ENCODE data around the gene FMN2.

Gene FMN2

GRCh38 chr1:240423246-240423924, 331.7 kb downstream of the FMN2 start:
- DNase-seq (ENCODE audit: low read depth, low spot score) = no peak

- no peak for DNase-seq (ENCODE audit: low read depth, low spot score)
These were observed 333.2 kb downstream of the FMN2 start for GRCh38 chr1:240424740-240425464.

DNA sequence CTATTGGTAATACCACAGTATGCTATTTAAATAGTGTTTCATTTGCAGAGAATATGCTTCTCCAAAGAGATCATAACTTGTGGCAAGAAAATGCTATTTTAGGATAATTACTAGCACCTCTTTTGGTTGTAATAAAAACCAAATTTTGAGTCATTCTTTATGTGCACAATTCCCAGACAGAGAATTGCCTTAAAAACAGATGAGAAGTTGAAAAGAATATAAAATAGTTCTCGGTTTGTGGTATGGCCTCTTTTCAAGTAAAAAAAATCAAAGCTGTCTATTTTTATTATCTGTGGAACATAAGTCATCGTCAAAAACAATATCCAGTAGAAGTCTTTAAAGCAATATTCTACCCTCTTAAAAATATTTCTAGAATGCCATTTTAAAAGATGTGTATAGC, 334.4 kb downstream of the FMN2 start:
- no peak for DNase-seq (ENCODE audit: low read depth, low spot score)

DNA sequence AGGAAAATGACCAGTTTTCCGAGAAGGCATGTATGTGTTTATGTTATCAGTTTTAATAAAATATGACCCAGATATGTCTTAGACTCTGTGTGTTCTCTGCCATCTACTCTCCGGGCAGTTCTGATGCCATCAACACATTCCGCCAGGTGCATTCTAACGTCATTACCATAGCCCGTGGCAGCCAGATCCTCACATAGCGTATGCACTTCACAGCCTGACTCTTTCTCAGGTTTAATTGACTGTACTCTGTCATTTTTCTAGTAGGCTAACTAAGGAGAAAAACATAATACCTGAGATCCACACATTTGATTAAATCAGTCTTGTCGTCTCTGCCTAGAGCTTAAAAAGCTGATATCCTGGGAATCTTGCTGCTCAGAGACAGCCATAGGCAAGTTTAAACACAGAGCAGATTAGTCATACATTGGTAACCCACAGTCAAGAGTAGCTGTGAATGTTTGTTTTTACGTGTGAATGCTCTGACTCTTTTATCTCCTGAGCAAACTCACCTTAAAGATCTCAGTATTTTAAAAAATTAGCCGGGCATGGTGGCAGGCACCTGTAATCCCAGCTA, 344.4 kb downstream of the FMN2 start:
- no peak for DNase-seq (ENCODE audit: low read depth, low spot score)

- DNase-seq (ENCODE audit: low read depth, low spot score) = no peak
These were observed 350.0 kb downstream of the FMN2 start for GRCh38 chr1:240441669-240442068.

GRCh38 chr1:240445369-240445768, 353.7 kb downstream of the FMN2 start:
- no peak for DNase-seq (ENCODE audit: low read depth, low spot score)

GRCh38 chr1:240455228-240455821, 363.6 kb downstream of the FMN2 start:
- DNase-seq (ENCODE audit: low read depth, low spot score) = no peak

DNA sequence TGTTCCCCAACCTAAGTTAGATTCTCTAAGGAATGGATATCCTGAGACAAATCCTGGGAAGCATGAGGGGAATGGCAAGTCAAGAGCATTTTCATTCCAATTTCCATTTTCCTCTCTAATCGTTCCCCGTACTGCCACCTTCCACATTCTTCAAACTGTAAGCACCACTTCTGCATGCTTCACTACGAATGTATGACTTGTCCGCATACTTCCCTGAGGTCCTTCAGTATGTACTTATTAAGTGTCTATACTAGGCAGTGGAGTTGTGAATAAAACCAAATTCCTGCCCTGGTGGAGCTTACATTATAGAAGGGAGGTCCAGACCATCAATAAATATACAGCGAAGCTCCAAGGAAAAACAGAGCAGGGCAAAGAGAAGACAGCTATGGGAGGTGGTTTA, 365.5 kb downstream of the FMN2 start:
- no peak for DNase-seq (ENCODE audit: low read depth, low spot score)

DNA sequence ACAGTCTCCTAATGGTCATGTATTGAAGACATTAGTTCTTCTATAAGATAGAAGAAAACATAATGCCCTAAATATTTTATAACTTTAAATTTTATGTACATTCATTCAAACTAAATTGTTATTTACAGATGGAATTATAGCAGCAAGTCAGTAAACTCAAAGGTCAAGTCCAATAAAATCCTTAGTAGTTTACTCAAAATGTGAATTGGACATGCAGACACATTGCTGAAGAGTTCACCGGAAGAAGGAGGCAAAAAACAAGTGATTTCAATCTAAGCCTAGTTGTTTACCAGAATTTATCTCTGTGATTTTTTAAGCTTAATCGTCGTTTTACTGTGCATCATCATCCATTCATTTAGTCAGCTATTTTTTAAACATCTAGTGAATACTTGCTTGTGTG, 370.6 kb downstream of the FMN2 start:
- DNase-seq (ENCODE audit: low read depth, low spot score) = no peak

DNA sequence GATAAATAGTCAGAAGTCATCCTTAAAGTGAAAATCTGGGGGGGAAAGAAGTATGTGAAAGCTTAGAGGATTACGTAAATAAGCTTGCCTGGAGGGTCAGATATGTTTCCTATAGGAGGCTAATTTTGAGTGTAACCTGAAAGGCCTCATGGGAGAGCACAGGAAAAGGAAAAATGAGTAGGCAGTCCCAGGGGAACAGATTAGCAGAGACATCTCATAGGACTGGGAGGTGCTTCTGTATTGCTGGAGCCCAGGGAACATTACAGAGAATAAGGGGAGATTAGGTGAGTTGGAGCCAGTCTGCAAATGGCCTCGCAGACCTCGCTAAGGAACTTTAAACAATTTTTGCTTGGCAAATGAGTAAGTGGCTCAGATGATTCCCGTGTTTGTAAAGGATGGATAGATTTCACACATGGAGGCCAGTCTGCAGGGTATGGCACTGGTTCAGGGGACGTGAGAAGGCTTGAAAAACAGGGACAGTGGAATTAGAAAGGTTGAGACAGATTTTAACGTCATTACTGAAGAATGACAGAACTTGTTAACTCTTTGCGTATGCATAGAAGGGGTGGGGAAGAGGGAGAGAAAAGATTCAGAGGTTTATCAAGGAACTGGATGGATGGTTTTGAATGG, 371.2 kb downstream of the FMN2 start:
- no peak for DNase-seq (ENCODE audit: low read depth, low spot score)

- DNase-seq (ENCODE audit: low read depth, low spot score) = no peak
These were observed 372.4 kb downstream of the FMN2 start for GRCh38 chr1:240464099-240464498.

DNA sequence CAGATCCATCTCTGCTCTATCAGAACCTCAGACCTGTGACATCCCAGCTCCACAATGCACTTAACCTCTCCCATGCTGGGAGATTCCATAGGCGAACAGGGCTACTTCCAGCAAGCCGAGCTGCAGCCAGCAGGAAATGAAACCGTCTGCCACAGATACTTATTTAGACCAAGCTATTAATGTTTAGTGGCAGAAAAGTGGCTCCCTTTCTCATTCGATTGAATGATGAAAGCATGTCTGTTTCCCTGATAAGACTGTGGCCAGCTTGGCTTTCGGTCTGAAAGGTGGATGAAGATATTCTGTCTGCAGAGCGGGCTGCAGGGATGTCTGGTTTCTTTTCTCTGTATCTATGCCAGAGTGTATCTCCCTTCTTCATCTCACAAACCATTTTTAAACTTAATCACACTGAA, 373.9 kb downstream of the FMN2 start:
- peak; percentile 13 for DNase-seq (ENCODE audit: low read depth, low spot score)

- no peak for DNase-seq (ENCODE audit: low read depth, low spot score)
These were observed 374.8 kb downstream of the FMN2 start for GRCh38 chr1:240466509-240466908.

GRCh38 chr1:240467895-240468294, 376.2 kb downstream of the FMN2 start:
- DNase-seq (ENCODE audit: low read depth, low spot score) = no peak

DNA sequence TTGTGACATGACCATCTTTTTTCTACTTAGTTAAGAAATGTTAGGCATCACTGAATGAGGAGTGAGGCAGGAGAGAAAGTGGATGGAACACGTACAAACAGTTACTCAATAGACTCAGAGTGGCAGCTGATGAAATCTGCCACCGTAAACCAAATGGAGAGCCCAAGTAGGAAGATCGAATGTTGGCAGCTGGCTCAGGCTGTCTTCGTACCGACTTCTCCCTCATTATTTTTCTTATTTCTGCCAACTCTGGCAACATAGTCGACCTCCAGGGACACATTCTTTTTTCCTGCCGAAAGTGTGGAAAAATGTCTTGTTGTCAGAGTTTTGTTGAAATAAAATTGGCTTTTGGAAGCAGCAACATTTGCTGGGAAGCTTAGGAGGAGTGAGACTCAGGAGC, 377.0 kb downstream of the FMN2 start:
- DNase-seq (ENCODE audit: low read depth, low spot score) = no peak

DNA sequence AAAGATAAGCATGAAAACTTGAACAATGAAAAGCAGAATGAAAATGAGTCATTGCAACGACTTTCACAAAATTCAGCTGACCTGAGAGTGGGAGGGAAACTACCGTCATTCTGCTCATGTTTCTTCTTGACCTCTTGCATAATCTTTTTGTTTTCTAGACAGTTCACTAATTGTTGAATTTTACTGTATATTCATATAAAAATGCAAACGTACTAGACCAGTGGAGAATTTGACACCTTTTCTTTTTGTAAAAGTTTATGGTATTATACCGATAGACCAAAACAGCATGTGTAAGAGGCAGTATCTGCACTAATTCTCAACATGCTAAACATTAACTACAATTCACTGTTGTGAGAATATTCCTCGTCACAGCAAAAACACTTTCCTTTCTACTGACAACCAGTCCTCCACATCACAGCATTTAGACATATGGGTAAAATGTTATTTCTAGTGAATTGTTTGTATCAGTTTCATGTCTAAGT, 382.5 kb downstream of the FMN2 start:
- peak; percentile 59 for DNase-seq (ENCODE audit: low read depth, low spot score)

- no peak for DNase-seq (ENCODE audit: low read depth, low spot score)
These were observed 384.1 kb downstream of the FMN2 start for GRCh38 chr1:240475832-240476231.

- DNase-seq (ENCODE audit: low read depth, low spot score) = no peak
These were observed 386.9 kb downstream of the FMN2 start for GRCh38 chr1:240478536-240478935.

DNA sequence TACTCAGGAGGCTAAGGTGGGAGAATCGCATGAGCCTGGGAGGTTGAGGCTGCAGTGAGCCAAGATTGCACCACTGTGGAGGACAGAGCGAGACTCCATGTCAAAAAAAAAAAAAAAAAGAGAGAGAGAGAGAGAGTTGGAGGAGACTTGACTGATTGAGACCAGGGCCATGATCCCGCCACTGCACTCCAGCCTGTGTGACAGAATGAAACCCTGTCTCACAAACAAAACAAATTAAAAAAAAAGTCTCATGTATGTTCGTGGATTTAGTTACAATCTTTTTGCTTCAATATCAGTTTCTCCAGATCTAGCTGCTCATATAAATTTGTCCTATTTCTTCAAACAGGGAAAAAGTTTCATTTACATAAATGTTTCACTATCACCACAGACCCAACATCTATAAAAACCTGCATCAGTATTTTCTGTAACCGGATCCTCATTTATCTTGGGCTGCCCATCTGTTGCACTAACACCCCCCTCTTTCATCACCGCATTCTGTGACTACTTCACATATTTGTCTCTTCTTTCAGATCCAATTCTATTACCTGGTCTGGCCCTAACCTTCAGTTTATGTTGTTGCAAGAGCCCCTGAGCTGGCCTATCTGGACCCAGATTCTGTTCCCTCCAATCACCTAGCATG, 393.2 kb downstream of the FMN2 start:
- DNase-seq (ENCODE audit: low read depth, low spot score) = no peak

DNA sequence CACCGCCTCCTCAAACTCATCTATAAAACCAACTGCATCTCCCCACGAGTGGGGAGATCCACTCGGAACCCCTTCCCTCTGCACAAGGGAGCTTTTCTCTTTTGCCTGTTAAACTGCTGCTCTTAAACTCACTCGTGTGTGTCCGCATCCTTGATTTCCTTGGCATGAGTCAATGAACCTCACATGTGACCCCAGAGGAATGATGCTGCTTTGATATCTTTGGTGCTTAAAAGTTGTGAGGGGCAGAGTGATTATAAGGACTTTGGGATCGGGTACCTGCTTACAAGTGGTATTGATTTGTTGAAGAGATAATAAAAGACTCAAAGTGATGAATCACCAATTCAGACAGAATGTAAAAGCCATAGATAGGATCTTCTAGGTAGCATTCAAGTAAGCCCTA, 394.9 kb downstream of the FMN2 start:
- DNase-seq (ENCODE audit: low read depth, low spot score) = no peak

- DNase-seq (ENCODE audit: low read depth, low spot score) = no peak
These were observed 395.8 kb downstream of the FMN2 start for GRCh38 chr1:240487493-240487892.

- peak; percentile 81 for DNase-seq (ENCODE audit: low read depth, low spot score)
These were observed 399.5 kb downstream of the FMN2 start for GRCh38 chr1:240491156-240491555.

All from astrocyte of the hippocampus (primary cell).